HepG2 (cell line): Measurements from ENCODE around the gene ODAD4. TPM values are rescaled to one million over a fixed set of nuclear protein-coding genes. Genes with fewer than 3 reads are reported as not detected.

Source experiments
- ATAC-seq: fragments of 200-7000 bp; cut with Tn5 transposase; 3 replicates; pipeline ENCODE4 v1.9.1; 2020; ENCODE audit warnings: mild to moderate bottlenecking, moderate library complexity
- BruUV-seq: library from RNA; stranded (reverse); fragments of 400-500 nt; replicated peaks from 2 replicates; lab custom pipeline; 2021; lab: Mats Ljungman, UMichigan
- CTCF ChIA-PET: fragments of 300-600 bp; formaldehyde crosslinking; extraction: SDS; loops from one replicate; lab custom pipeline; 2021; ENCODE audit warnings: low total read pairs, inconsistent platforms, low intra/inter-chr PET ratio; lab: Yijun Ruan, JAX
- POLR2A ChIA-PET: fragments of 350-600 bp; sonication (Branson Sonifier 250); formaldehyde crosslinking; loops from one replicate; lab custom pipeline; 2020; ENCODE audit warnings: antibody characterized with exemption, inconsistent platforms; lab: Yijun Ruan, JAX
- DNase-seq: peaks from one replicate; pipeline ENCODE4 v3.0.0-alpha.2; 2015; ENCODE audit warnings: low spot score
- FAIRE-seq: peaks from 3 replicates; lab custom pipeline; 2011; peaks lifted over from hg19 to GRCh38; lab: Jason Lieb, UNC
- H2AFZ ChIP-seq: one replicate; pipeline ENCODE4 v1.6.1; 2011; ENCODE audit warnings: low read length, inconsistent platforms
- H3K27ac ChIP-seq: fragments of 300-600 bp; 3 replicates; pipeline ENCODE4 v1.8.0; 2011; ENCODE audit warnings: mixed run types, mild to moderate bottlenecking, mixed read lengths, low read length, inconsistent platforms; ENCODE audit not compliant: insufficient read depth; ENCODE audit errors: extremely low read length
- H3K27me3 ChIP-seq, 2 experiments: fragments of 200-600 bp in 1 of 2; 2 replicates in 1 of 2; 3 replicates in 1 of 2; pipeline versions ENCODE4 v1.6.0 to v1.8.0; 2011; ENCODE audit warnings: low read length in 2 of 2, mild to moderate bottlenecking in 2 of 2, moderate library complexity in 2 of 2, inconsistent platforms in 1 of 2; ENCODE audit not compliant: insufficient read depth in 2 of 2, control insufficient read depth in 1 of 2
- H3K36me3 ChIP-seq, 2 experiments: fragments of 200-600 bp in 1 of 2; replicated peaks in 1 of 2; 2 replicates in 1 of 2; 3 replicates in 1 of 2; pipeline versions ENCODE4 v1.5.1 to v1.8.0; 2011; ENCODE audit warnings: low read length in 2 of 2, inconsistent platforms in 1 of 2; ENCODE audit not compliant: insufficient read depth in 2 of 2, control insufficient read depth in 1 of 2
- H3K4me1 ChIP-seq: 2 replicates; pipeline ENCODE4 v1.5.1; 2012; ENCODE audit warnings: low read length, inconsistent platforms; ENCODE audit not compliant: insufficient read depth
- H3K4me2 ChIP-seq: 2 replicates; pipeline ENCODE4 v1.6.0; 2011; ENCODE audit warnings: low read depth, low read length, inconsistent platforms
- H3K4me3 ChIP-seq, 3 experiments: fragments of 200-600 bp in 1 of 3; sonication (generic), shearing (Covaris generic) in 1 of 3; replicated peaks in 1 of 3; 2 replicates each; pipeline ENCODE4 v1.5.1; 2011 to 2016; ENCODE audit warnings: low read length in 3 of 3, inconsistent platforms in 2 of 3, low read depth in 2 of 3, mild to moderate bottlenecking in 2 of 3, control low read depth in 1 of 3, mixed read lengths in 1 of 3; ENCODE audit not compliant: insufficient read depth in 1 of 3
- H3K79me2 ChIP-seq: one replicate; pipeline ENCODE4 v1.6.1; 2011; ENCODE audit warnings: low read length, inconsistent platforms; ENCODE audit not compliant: insufficient read depth
- H3K9ac ChIP-seq: 2 replicates; pipeline ENCODE4 v1.6.0; 2011; ENCODE audit warnings: mild to moderate bottlenecking, low read depth, low read length, inconsistent platforms; ENCODE audit not compliant: insufficient read depth
- H3K9me3 ChIP-seq: 2 replicates; pipeline ENCODE4 v1.5.1; 2012; ENCODE audit warnings: mild to moderate bottlenecking, low read length
- H4K20me1 ChIP-seq: 2 replicates; pipeline ENCODE4 v1.6.0; 2011; ENCODE audit warnings: inconsistent platforms, mild to moderate bottlenecking, low read length, moderate library complexity; ENCODE audit not compliant: insufficient read depth
- HNF4G ChIP-seq, 2 experiments: sonication (generic) in 1 of 2; formaldehyde crosslinking in 1 of 2; IDR thresholded peaks; 2 replicates each; pipeline versions ENCODE4 v1.4.0 to v1.6.1; 2011 to 2020; ENCODE audit warnings: borderline replicate concordance in 2 of 2, low read depth in 2 of 2, mild to moderate bottlenecking in 2 of 2, low read length in 1 of 2, missing genetic modification reagents in 1 of 2, moderate library complexity in 1 of 2
- HOXA7 ChIP-seq: sonication (generic); formaldehyde crosslinking; IDR thresholded peaks from 2 replicates; pipeline ENCODE4 v1.8.1; 2022; ENCODE audit warnings: mild to moderate bottlenecking, missing genetic modification reagents, moderate library complexity
- IKZF1 ChIP-seq: fragments of 450-650 bp; IDR thresholded peaks from 2 replicates; pipeline ENCODE4 v1.7.1; 2016
- SRF ChIP-seq: IDR thresholded peaks from 2 replicates; pipeline ENCODE4 v1.6.1; 2011; ENCODE audit warnings: mild to moderate bottlenecking, low read depth, low read length, moderate library complexity
- TAF1 ChIP-seq: sonication (generic); formaldehyde crosslinking; IDR thresholded peaks from 2 replicates; pipeline ENCODE4 v1.4.0; 2020; ENCODE audit warnings: missing genetic modification reagents
- ZFYVE20 ChIP-seq: sonication (generic); formaldehyde crosslinking; IDR thresholded peaks from 2 replicates; pipeline ENCODE4 v1.8.0; 2023; ENCODE audit warnings: low read depth, mild to moderate bottlenecking, moderate library complexity, missing genetic modification reagents, borderline replicate concordance
- ZNF333 ChIP-seq: sonication (generic); formaldehyde crosslinking; IDR thresholded peaks from 2 replicates; pipeline ENCODE4 v1.4.0; 2020; ENCODE audit warnings: mild to moderate bottlenecking, missing genetic modification reagents, borderline replicate concordance
- ZNF468 ChIP-seq: sonication (generic); formaldehyde crosslinking; IDR thresholded peaks from 2 replicates; pipeline ENCODE4 v1.8.0; 2022; ENCODE audit warnings: mild to moderate bottlenecking, moderate library complexity, missing genetic modification reagents
- ZNF496 ChIP-seq: sonication (generic); formaldehyde crosslinking; IDR thresholded peaks from 2 replicates; pipeline ENCODE4 v1.8.1; 2023; ENCODE audit warnings: mild to moderate bottlenecking, moderate library complexity, missing genetic modification reagents; ENCODE audit not compliant: insufficient replicate concordance
- ZNF703 ChIP-seq: sonication (generic); formaldehyde crosslinking; IDR thresholded peaks from 2 replicates; pipeline ENCODE4 v1.5.1; 2020; ENCODE audit warnings: missing genetic modification reagents, mild to moderate bottlenecking, moderate library complexity, borderline replicate concordance
- WGBS: methylation state at CpG from one replicate; pipeline ENCODE4 v1.1.6; 2017; ENCODE audit warnings: low lambda C conversion rate; 5-methylcytosine and 5-hydroxymethylcytosine counted together
- in situ Hi-C: cut with HindIII; loops from 2 replicates; pipeline ENCODE4 v1.10.0; 2017; ENCODE audit warnings: low pct_unique_long_range_greater_than_20kb; ENCODE audit not compliant: extremely low pct_ligation_motif_present
- intact Hi-C: fragments of 100-400 bp; cut with micrococcal nuclease; formaldehyde crosslinking; loops from one replicate; pipeline ENCODE4 v1.10.0; 2022; ENCODE audit not compliant: unreplicated experiment
- polyA plus RNA-seq, 8 experiments: library from polyadenylated mRNA; depleted of rRNA in 3 of 8; stranded (reverse) in 7 of 8; unstranded in 1 of 8; fragments of >200 nt; fragmentation: Illumina TruSeq in 4 of 8; extraction: Trizol in 4 of 8; gene quantifications; 2 replicates each; pipeline versions ENCODE4 v1.2.1 to v1.2.3, GENCODE V29; 2011 to 2016; ENCODE audit warnings: low read depth in 4 of 8, missing spikeins in 1 of 8, mixed read lengths in 1 of 8; ENCODE audit not compliant: insufficient read depth in 1 of 8
- total RNA-seq, 5 experiments: library from RNA; depleted of rRNA; stranded (reverse); fragments of >200 nt; fragmentation: Illumina TruSeq; extraction: Trizol; gene quantifications; 2 replicates each; pipeline ENCODE4 v1.2.3, GENCODE V29; 2016; ENCODE audit warnings: low read depth in 1 of 5
- TF ChIP-seq, protein P1 (sequence below): IDR thresholded peaks from 2 replicates; pipeline ENCODE4 v1.6.1; 2016; ENCODE audit warnings: control low read depth
- TF ChIP-seq, protein P2 (sequence below): sonication (generic); formaldehyde crosslinking; IDR thresholded peaks from 2 replicates; pipeline ENCODE4 v1.5.0; 2020; ENCODE audit warnings: missing genetic modification reagents
- TF ChIP-seq, protein P3 (sequence below): sonication (generic); formaldehyde crosslinking; IDR thresholded peaks from 2 replicates; pipeline ENCODE4 v1.4.0; 2020; ENCODE audit warnings: missing genetic modification reagents, borderline replicate concordance
- TF ChIP-seq, protein P4 (sequence below): sonication (generic); formaldehyde crosslinking; IDR thresholded peaks from 2 replicates; pipeline ENCODE4 v1.8.0; 2022; ENCODE audit warnings: mild to moderate bottlenecking, missing genetic modification reagents, moderate library complexity

Gene ODAD4
- total and polyA plus RNA-seq, 2 of the 13 experiments (the other 11 are each of a cell fraction or from before 2014, with no cell fraction given), result 0.48 to 0.53 TPM

DNA sequence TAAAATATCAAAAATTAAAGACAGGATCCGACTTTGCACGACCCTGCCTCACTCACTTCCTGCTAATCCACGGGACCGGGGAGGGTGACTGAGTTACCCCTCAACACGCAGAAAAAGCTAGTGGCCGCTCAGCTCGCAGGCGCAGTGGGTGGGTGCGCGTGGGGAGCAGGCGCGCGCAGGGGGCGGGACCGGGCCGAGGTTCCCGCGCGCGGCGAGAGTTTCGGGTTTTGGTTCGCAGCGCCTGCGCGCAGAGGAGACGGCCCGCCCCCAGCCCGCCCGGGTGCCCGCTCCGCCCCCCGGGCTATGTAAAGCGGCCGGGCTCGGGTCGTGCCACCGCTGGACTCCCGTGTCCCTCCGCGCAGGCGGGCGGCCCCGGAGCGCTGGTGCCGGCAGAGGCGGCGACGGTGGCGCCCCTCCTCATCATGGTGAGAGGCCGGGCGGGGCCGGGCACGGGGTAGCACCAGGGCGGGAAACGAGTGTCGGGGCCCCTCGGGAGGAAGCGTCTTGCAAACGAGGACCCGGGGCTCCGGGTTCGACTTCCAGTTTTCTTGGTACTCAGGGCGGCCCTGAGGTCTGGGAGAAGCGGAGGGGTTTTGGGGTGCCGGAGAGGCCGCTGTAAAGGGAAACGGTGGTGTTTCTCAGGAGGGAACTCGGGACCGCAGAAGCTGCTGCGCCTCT is 36.2 kb downstream of the ODAD4 start, which contains the start of gene CNP (continued):
- TF ChIP-seq ZNF468 (CRISPR knock-in tag), result peak; percentile 89; the same call in 1 of the 2 replicates
- TF ChIP-seq IKZF1, result no peak
- no peak for TF ChIP-seq ZFYVE20
- peak; percentile 83 for TF ChIP-seq TAF1
- no peak for TF ChIP-seq ZNF496
- no peak for TF ChIP-seq SRF
- TF ChIP-seq, protein P1, sequence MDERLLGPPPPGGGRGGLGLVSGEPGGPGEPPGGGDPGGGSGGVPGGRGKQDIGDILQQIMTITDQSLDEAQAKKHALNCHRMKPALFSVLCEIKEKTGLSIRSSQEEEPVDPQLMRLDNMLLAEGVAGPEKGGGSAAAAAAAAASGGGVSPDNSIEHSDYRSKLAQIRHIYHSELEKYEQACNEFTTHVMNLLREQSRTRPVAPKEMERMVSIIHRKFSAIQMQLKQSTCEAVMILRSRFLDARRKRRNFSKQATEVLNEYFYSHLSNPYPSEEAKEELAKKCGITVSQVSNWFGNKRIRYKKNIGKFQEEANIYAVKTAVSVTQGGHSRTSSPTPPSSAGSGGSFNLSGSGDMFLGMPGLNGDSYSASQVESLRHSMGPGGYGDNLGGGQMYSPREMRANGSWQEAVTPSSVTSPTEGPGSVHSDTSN (CRISPR knock-in tag), result no peak
- TF ChIP-seq, protein P2, sequence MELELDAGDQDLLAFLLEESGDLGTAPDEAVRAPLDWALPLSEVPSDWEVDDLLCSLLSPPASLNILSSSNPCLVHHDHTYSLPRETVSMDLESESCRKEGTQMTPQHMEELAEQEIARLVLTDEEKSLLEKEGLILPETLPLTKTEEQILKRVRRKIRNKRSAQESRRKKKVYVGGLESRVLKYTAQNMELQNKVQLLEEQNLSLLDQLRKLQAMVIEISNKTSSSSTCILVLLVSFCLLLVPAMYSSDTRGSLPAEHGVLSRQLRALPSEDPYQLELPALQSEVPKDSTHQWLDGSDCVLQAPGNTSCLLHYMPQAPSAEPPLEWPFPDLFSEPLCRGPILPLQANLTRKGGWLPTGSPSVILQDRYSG (CRISPR knock-in tag), result peak; percentile 95

DNA sequence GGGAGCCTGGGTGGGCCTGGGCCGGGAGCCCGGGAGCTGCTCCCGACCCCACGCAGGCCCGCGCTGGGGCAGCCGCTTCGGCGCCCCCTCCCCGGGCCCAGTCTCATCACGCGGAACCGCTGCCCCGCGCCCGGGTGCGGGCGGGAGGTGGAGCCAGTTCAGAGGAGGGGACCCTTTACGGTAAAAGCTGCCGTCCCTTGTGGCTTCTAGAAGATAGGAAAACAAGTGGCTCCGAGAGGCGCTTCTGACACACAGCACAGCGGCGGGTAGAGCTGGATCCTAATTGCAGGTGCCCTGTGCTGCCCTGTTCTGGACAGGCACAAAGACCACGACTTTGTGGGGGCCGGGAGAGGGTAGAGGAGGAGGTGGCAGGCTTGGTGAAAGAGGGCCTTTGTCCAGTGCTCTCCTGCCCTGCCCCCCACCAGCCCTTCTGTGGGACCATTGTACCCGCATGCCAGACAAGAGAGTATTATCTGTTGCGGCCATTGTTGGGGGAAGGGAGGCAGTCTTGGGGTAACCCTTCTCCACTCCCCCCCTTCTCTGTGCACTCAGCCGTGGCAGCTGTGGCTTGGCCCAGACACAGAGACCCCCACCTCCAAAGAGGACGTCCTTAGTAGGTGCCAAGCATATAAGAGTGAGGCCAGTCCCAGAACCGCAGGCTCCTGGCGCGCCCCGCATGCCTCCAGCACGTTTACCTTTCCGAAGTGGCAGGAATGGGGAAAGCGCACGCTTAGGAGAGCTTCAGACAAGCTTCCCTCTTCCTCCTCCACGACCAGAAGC is 36.9 kb downstream of the ODAD4 start:
- H4K20me1 ChIP-seq, result peaks cover 6% of the 10 kb centered on the region; the same call in 1 of the 2 replicates
- H3K27me3 ChIP-seq, result peaks cover 0 to 5% of the 10 kb centered on the region in 2 experiments; a peak in 2 of 5 replicates
- intact Hi-C loops, result no loop called here
- H3K36me3 ChIP-seq, result peaks cover 14 to 32% of the 10 kb centered on the region in 2 experiments
- peak overlapping the region; percentile 90 for H3K4me2 ChIP-seq
- peaks cover 61% of the 10 kb centered on the region for H3K4me1 ChIP-seq
- H3K9me3 ChIP-seq, result no peaks in the 10 kb centered on the region
- in situ Hi-C loops, result loop anchor here (5.0 kb wide), 1 partner anchor 50 kb away; the partner anchor contains the start of gene DNAJC7
- ChIA-PET POLR2A (interaction anchor here (0.9 to 9.0 kb wide), 17 partner anchors 8 to 281 kb away, joined by 3 to 180 read pairs (median 5); partner anchors contain the start of genes DHX58, DNAJC7, KAT2A and KLHL11), CTCF (no interaction called here)
- BruUV-seq, result TSS peak; percentile 53
- H2AFZ ChIP-seq, result no peak overlapping the region
- H3K9ac ChIP-seq, result peak overlapping the region; percentile 98
- 33% methylated on average over 23 of the region's 39 CpGs for WGBS
- H3K79me2 ChIP-seq, result peaks cover 40% of the 10 kb centered on the region
- ATAC-seq, result peak; percentile 25
- peak; percentile 82 for DNase-seq
- H3K27ac ChIP-seq, result peak overlapping the region; percentile 83
- FAIRE-seq, result peak; percentile 21
- H3K4me3 ChIP-seq, result peak overlapping the region; percentile 92 to 96 (median 93)
- TF ChIP-seq, protein P3, sequence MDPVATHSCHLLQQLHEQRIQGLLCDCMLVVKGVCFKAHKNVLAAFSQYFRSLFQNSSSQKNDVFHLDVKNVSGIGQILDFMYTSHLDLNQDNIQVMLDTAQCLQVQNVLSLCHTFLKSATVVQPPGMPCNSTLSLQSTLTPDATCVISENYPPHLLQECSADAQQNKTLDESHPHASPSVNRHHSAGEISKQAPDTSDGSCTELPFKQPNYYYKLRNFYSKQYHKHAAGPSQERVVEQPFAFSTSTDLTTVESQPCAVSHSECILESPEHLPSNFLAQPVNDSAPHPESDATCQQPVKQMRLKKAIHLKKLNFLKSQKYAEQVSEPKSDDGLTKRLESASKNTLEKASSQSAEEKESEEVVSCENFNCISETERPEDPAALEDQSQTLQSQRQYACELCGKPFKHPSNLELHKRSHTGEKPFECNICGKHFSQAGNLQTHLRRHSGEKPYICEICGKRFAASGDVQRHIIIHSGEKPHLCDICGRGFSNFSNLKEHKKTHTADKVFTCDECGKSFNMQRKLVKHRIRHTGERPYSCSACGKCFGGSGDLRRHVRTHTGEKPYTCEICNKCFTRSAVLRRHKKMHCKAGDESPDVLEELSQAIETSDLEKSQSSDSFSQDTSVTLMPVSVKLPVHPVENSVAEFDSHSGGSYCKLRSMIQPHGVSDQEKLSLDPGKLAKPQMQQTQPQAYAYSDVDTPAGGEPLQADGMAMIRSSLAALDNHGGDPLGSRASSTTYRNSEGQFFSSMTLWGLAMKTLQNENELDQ (CRISPR knock-in tag), result 0 out of 2 replicates have a peak, but pooled peaks have one; percentile 9
- TF ChIP-seq HOXA7 (CRISPR knock-in tag), result 0 out of 2 replicates have a peak, but pooled peaks have one; percentile 10
- peak; percentile 20; the same call in 1 of the 2 replicates for TF ChIP-seq HNF4G (IDR thresholded peaks at IDR 0.05; ENCODE audit: borderline replicate concordance, low read depth, low read length)
- no peak for TF ChIP-seq HNF4G (CRISPR knock-in tag; IDR thresholded peaks at IDR 0.05; ENCODE audit: borderline replicate concordance, low read depth)
- TF ChIP-seq ZNF703, result 0 out of 2 replicates have a peak, but pooled peaks have one; percentile 16
- TF ChIP-seq ZNF333 (CRISPR knock-in tag), result peak; percentile 77; the same call in 1 of the 2 replicates
- TF ChIP-seq, protein P4, sequence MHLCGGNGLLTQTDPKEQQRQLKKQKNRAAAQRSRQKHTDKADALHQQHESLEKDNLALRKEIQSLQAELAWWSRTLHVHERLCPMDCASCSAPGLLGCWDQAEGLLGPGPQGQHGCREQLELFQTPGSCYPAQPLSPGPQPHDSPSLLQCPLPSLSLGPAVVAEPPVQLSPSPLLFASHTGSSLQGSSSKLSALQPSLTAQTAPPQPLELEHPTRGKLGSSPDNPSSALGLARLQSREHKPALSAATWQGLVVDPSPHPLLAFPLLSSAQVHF (CRISPR knock-in tag), result peak; percentile 78; the same call in 1 of the 2 replicates
